PC-3 (cell line): Measurements from ENCODE around the gene DHX35.

ENCODE experiments used
- EZH2 ChIP-seq: fragments of 300-600 bp; sonication (generic); IDR thresholded peaks from one replicate; pipeline ENCODE4 v1.6.1; 2017; ENCODE audit warnings: antibody characterized with exemption, mild to moderate bottlenecking, low read length; ENCODE audit not compliant: unreplicated experiment
- EZH2phosphoT487 ChIP-seq: fragments of 300-600 bp; sonication (generic); IDR thresholded peaks from 2 replicates; pipeline ENCODE4 v1.6.1; 2018; ENCODE audit warnings: mild to moderate bottlenecking, antibody characterized with exemption, low read length, borderline replicate concordance
- TF ChIP-seq, protein P1 (sequence below): fragments of 300-600 bp; sonication (generic); conservative IDR thresholded peaks from 2 replicates; pipeline ENCODE4 v1.5.1; 2017; ENCODE audit warnings: antibody characterized with exemption, low read depth, mild to moderate bottlenecking, low read length

DNA sequence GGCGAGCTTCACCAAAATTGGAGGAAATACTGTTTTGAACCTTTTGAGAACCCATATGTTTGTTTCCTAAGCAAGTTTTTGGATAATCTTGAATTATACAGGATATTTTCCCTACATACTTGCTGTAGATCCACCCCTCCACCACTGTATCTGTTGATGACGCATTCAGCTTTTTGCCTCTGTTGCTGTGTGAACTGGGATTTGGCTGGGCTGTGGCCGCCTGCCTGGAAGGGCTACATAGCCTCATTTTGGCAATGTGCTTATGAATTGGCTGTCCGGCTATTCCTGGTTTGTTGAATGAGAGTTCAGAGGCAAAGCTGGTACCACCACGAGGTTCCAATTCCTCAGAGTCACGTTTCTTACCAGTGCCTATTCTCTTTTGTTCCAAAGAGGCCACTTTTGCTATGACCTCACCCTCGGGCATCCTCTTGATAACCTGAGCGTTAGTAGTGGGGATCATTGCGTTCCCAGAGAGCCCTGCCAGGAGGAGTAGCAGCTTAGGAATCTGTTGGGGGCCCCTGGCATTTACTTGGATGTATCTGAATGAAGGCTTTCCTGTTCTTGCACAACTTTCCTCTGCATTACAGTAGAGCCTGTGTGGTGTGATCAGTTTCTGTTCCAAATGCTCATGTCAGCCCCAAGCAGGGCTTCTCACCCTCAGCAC, 29.6 kb upstream of the DHX35 start:
- TF ChIP-seq, protein P1, sequence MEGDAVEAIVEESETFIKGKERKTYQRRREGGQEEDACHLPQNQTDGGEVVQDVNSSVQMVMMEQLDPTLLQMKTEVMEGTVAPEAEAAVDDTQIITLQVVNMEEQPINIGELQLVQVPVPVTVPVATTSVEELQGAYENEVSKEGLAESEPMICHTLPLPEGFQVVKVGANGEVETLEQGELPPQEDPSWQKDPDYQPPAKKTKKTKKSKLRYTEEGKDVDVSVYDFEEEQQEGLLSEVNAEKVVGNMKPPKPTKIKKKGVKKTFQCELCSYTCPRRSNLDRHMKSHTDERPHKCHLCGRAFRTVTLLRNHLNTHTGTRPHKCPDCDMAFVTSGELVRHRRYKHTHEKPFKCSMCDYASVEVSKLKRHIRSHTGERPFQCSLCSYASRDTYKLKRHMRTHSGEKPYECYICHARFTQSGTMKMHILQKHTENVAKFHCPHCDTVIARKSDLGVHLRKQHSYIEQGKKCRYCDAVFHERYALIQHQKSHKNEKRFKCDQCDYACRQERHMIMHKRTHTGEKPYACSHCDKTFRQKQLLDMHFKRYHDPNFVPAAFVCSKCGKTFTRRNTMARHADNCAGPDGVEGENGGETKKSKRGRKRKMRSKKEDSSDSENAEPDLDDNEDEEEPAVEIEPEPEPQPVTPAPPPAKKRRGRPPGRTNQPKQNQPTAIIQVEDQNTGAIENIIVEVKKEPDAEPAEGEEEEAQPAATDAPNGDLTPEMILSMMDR, result no peak
- TF ChIP-seq EZH2, result no peak
- TF ChIP-seq EZH2phosphoT487, result no peak
